Left renal cortex interstitium (tissue), 4 donors: Measurements from ENCODE around the gene SGMS1. TPM values are rescaled to one million over a fixed set of nuclear protein-coding genes. Genes with fewer than 3 reads are reported as not detected.

Experiments used
- DNase-seq, 4 donors: peaks; one replicate each; pipeline ENCODE4 v3.0.0-alpha.2; 2013; ENCODE audit warnings: low read depth in 4 of 4, low spot score in 2 of 4, missing footprints in 1 of 4
- polyA plus RNA-seq, 4 donors: library from polyadenylated mRNA; unstranded; fragments of 120-200 nt; gene quantifications; one replicate each; pipeline ENCODE4 v1.2.1, GENCODE V29; 2013; ENCODE audit not compliant: insufficient read length in 4 of 4

Gene SGMS1
- polyA plus RNA-seq, 4 donors: 53.7 to 59.7 (median 55.1) TPM

- DNase-seq: no peak
Measured at GRCh38 chr10:50636618-50637579, 13.1 kb upstream of the SGMS1 start.

DNA sequence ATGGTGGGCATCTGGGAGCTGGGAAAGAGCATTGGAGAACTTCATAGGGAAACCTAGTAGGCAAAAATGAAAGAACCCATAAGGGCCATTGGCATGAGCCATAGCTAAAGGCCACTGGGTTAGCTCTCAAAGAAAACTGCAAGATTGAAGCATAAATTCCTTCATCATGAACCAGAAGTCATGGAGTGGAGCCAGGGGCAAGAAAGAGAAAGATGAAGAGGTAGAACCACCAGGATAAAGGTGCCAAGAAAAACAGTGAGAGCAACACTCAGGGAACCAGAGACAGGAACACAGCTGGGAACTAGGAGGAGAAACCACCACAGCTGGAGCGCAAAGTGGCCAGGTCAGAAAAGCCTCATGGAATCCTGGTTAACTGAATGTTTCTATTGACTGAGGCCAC lies 11.5 kb upstream of the SGMS1 start:
- no peak for DNase-seq

GRCh38 chr10:50634479-50634878 lies 10.7 kb upstream of the SGMS1 start:
- no peak for DNase-seq

DNA sequence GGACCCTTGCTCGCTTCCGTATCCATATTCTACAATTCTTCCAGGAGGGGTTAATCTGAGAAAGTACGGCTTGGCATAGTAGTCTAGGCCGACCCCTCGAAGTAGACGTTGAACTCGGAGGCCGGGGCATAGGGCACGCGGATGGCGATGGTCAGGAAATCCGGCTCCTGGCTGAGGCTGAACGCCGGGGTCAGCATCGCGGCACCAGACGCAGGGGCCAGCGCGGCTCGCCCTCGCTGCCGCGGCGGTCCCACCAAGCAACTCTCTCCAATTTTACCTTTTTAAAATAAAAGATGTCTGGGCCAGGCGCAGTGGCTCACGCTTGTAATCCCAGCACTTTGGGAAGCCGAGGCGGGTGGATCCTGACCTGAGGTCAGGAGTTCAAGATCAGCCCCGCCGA lies 7.3 kb upstream of the SGMS1 start:
- no peak for DNase-seq

GRCh38 chr10:50629495-50630122 lies 5.9 kb upstream of the SGMS1 start:
- no peak for DNase-seq

- no peak for DNase-seq
Measured at GRCh38 chr10:50627896-50628295, 4.1 kb upstream of the SGMS1 start.

GRCh38 chr10:50627443-50627842 lies 3.7 kb upstream of the SGMS1 start:
- no peak for DNase-seq

DNA sequence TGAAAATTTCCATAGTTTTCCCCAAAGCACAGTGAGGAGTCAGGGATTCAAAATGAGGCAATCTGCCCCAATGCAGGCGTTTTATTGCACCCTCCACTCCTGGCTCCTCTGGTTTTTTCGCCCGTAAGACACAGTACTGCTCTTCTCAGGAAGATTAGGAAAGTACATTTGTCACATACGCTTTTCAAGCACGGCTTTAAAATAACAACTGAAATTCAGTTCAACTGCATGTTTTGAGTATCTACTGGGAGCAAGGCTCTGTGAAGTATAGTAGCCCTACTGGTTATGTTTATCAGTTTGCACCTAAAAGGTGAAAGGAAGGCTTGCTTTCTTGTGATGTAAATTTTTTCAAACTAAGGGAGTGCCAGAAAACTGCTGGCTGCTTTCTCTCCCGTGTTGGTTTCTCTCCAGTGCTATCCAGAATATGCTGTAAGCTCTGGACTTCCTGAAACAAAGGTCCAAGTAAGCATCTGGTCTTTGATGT lies 1.9 kb upstream of the SGMS1 start:
- DNase-seq: peak in 1 of 4 donors; percentile 62

DNA sequence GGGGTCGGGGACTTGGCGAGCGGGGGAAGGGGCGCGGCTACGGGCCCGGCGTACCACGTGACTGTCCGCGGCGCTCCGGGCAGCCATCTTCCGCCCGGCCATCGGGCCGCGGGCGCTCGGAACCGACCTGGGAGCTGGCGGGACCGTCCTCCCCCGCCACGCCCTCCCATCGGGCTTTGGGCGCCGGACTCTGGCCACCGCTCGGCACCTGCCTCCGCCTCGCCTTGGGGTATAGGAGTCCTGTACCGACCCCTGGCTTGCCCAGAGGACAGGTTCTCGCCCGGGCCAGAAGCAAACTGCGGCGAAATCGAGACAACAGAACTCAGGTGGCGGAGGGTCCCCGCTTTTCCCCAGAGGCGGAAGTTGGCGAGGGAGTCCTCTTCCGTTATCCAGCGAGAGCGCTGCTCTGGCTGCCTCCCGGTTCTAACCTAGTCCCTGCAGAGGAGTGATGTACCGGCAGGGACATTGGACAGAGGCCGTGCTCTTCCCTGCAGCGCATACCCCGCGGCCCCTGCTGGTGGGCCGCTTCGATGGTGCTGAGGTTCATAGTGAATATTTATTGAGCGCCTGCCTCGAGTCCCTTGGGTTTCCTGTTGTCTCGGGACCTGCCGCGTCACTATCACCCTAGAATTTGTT lies 1.2 kb upstream of the SGMS1 start:
- DNase-seq: peak in 3 of 4 donors; percentile 75 to 78 (median 77)

DNA sequence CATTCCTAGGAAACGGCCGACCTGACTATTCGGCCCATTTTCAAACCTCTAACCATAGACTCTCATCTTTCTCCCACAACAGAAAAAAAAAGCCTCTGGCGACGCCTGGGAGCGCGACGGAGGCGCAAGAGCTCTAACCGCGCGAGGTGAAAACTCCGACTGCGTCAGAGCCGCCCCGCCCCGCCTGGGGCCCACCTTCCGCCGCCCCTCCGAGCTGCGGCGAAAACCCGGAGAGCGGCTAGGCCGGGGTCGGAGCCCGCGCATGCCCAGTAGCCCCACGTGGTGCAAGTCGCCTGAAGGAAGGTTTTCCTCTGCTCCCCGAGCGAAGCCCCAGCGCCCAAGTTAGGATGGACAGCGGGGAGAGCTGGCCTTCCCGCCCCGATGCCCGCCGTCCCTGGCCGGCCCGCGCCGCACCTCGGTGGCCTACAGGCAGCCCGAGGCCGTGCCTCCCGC lies 683 bp upstream of the SGMS1 start:
- peak; percentile 90 to 95 (median 94) for DNase-seq

GRCh38 chr10:50622706-50623662 lies 772 bp downstream of the SGMS1 start:
- DNase-seq: no peak

DNA sequence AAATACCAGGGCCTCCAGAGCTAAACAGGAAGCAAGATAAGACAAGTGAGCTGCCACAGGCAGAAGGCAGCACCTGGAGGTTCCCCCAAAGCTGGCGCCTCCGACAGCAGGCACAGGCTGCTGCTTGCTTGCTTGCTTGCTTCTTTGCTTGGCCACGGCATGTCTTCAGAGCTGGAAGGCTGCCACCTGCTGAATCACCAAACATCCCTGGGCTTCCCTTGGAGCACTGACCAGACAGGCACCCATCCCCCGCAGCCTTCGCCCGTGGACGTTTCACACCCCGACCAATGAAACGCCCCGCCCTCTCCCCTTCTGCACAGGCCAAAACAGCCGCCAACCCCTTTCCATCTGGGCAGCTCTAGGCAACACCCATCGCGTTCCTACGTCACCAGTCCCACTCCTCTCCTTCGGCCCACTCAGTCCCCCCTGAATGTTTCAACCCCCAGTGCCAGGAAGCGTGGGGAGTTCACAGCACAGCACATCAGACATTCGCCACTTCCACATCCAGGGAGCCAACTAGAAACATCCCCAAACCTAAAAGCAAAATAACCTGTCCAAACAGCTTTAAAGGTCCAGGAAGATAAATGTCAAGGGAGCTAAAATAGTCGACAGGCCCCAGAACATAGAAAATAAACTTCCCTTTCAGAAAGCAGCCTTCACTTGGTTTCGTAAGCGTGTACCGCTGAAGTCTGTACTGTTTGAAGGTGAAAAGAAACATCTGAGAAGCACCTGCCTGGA lies 1.6 kb downstream of the SGMS1 start:
- peak in 2 of 4 donors; percentile 46 to 54 for DNase-seq

- DNase-seq: no peak
Measured at GRCh38 chr10:50620899-50621298, 2.9 kb downstream of the SGMS1 start.

DNA sequence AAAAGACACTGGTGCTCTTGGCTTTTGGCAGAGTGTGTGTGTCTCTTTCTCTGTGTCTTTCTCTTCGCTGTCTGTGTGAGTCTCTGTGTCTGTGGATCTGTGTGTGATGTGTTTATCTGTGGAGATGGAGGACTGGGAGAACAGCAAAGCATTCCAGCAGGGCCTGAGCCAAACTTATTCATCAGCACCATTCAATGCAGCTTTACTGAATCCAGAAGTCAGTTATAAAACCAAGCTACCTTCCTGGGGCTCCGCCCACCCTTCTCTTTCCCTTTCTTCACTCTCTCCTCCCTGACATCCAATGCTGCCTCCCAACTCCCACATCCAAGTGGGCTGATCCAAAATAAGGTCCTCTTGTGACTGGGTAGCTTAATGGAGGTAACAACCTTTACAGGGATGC lies 3.9 kb downstream of the SGMS1 start:
- DNase-seq: no peak

GRCh38 chr10:50619166-50619565 lies 4.6 kb downstream of the SGMS1 start:
- DNase-seq: no peak

- DNase-seq: no peak
Measured at GRCh38 chr10:50618624-50619023, 5.1 kb downstream of the SGMS1 start.

DNA sequence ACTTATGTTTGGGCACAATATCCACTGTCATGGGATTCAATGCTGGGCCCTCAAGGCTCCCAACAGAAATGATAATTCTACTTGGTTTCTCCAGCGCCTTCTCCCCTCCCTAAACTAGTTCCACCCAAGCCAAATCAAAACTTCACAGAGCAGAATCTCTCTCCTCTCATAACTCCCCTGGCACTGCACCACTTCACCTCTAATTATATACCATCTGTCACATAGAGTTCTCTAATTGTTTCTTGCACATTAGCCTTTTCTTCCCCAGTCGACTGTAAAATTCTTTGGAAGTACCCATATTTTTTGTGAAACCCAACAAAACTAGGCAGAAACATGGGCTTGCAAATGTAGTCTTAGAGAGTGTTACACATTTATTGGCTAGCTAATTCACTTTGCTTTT lies 8.1 kb downstream of the SGMS1 start:
- no peak for DNase-seq

- DNase-seq: no peak
Measured at GRCh38 chr10:50614444-50615137, 9.2 kb downstream of the SGMS1 start.
